ENCODE data around the gene MICAL3. TPM values are rescaled to one million over a fixed set of nuclear protein-coding genes. Genes with fewer than 3 reads are reported as not detected.

MICAL3 gene
- total RNA-seq, 4 donors from 2014 or later: 45.2 to 56.3 (median 46.3) TPM

DNA sequence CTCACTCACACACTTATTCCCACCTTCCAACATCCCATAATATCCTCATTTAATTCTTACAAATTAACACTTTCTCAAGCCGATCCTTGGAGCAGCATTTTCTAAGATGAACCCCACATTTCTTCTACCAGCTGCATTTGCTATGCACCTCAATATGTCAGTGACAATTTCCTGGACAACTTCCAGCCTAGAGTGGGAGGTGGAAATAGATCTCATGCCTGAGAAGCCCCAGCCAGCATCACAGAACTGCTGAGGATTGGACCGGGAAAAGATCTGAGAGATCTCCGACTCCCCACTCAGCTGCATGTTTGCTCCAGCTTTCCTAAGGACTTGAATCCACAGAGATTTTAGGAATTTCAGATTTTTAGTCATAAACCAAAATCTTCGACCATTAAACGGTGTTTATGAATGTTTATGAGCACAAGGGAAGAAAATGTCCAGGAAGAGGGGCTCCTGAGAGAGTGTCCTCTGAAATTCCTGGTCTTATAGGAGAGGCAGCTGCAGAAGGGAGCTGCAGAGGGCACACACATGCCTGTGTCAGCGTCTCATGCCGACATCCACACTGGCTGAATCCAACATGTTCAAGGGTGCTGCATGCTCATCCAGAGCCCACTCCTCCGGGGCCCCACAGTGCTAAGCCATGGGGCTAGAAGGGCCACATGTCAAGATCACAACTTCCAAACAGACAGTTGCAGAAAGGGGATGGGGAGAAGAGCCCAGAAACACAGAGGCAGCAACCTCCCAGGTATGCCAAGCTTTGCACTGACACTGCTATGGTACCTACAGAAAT lies 68.6 kb downstream of the MICAL3 start:
- no peak overlapping the region for H3K4me3 ChIP-seq
- H3K36me3 ChIP-seq: no peaks in the 10 kb centered on the region
- 44 to 59% methylated on average over 8 of the region's 8 CpGs for WGBS, 2 donors
- DNase-seq (ENCODE audit: low spot score in 2 of 2): no peak
- peak overlapping the region in 2 of 4 donors; percentile 15 to 41 for H3K27ac ChIP-seq
- H3K9me3 ChIP-seq: no peaks in the 10 kb centered on the region
- TF ChIP-seq POLR2A (IDR thresholded peaks at IDR 0.05): no peak
- no peak for TF ChIP-seq EP300 (IDR thresholded peaks at IDR 0.05)
- TF ChIP-seq, protein P1, sequence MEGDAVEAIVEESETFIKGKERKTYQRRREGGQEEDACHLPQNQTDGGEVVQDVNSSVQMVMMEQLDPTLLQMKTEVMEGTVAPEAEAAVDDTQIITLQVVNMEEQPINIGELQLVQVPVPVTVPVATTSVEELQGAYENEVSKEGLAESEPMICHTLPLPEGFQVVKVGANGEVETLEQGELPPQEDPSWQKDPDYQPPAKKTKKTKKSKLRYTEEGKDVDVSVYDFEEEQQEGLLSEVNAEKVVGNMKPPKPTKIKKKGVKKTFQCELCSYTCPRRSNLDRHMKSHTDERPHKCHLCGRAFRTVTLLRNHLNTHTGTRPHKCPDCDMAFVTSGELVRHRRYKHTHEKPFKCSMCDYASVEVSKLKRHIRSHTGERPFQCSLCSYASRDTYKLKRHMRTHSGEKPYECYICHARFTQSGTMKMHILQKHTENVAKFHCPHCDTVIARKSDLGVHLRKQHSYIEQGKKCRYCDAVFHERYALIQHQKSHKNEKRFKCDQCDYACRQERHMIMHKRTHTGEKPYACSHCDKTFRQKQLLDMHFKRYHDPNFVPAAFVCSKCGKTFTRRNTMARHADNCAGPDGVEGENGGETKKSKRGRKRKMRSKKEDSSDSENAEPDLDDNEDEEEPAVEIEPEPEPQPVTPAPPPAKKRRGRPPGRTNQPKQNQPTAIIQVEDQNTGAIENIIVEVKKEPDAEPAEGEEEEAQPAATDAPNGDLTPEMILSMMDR (IDR thresholded peaks at IDR 0.05): no peak
- H3K27me3 ChIP-seq: no peaks in the 10 kb centered on the region
- peaks cover 0 to 39% (median 7%) of the 10 kb centered on the region in 4 donors for H3K4me1 ChIP-seq

GRCh38 chr22:17954860-17955587 lies 69.3 kb downstream of the MICAL3 start:
- DNase-seq (ENCODE audit: low spot score in 2 of 2): no peak
- no peak overlapping the region for H3K4me3 ChIP-seq
- H3K36me3 ChIP-seq: no peaks in the 10 kb centered on the region
- TF ChIP-seq POLR2A (IDR thresholded peaks at IDR 0.05): no peak
- TF ChIP-seq, protein P1 (IDR thresholded peaks at IDR 0.05): no peak
- no peaks in the 10 kb centered on the region for H3K27me3 ChIP-seq
- WGBS, 2 donors: 78 to 86% methylated on average over 8 of the region's 8 CpGs
- no peaks in the 10 kb centered on the region for H3K9me3 ChIP-seq
- H3K4me1 ChIP-seq: peaks cover 0 to 39% (median 9%) of the 10 kb centered on the region in 4 donors
- H3K27ac ChIP-seq: peak overlapping the region in 2 of 4 donors; percentile 4 to 41

DNA sequence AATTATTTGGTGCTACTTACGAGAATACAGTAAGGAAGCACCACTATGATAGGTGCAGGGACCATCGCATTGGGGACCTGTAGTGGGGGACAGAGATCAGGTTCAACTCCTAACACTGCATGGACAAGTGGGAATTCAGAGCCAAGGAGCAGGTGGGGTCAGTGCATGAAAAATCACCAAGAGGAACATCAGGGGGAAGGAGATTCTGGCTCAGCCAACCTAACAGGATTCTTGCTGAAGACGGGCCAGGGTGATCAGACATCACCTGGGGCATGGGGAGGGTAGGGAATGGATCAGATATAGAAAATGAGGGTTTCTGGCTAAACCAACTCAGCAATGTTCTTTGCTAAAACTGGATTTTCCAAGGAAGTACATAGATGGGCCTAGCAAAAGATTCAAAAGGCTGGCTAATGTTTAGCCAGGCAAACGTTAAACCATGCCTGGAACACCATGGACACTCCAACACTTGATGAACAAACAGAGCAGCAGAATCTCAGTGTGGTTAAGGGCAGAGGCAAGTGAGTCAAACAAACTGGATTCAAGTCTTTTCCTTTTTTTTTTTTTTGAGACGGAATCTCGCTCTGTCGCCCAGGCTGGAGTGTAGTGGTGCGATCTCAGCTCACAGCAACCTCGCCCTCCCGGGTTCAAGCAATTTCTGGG lies 70.0 kb downstream of the MICAL3 start:
- Histone ChIP-seq H3K27ac (no peak overlapping the region), H3K9me3 (no peaks in the 10 kb centered on the region), H3K4me3 (no peak overlapping the region), H3K36me3 (no peaks in the 10 kb centered on the region), H3K4me1 (peaks cover 0 to 39% (median 9%) of the 10 kb centered on the region in 4 donors), H3K27me3 (no peaks in the 10 kb centered on the region)
- no peak for TF ChIP-seq POLR2A (IDR thresholded peaks at IDR 0.05)
- 90% methylated on average over 10 of the region's 10 CpGs for WGBS, 2 donors
- no peak for DNase-seq (ENCODE audit: low spot score in 2 of 2)

- no peak for TF ChIP-seq POLR2A (IDR thresholded peaks at IDR 0.05)
- TF ChIP-seq, protein P1 (IDR thresholded peaks at IDR 0.05): no peak
- TF ChIP-seq EP300 (IDR thresholded peaks at IDR 0.05): no peak
- no peak overlapping the region for H3K4me3 ChIP-seq
- no peaks in the 10 kb centered on the region for H3K9me3 ChIP-seq
- WGBS, 2 donors: 85 to 88% methylated on average over 4 of the region's 4 CpGs
- no peak for DNase-seq (ENCODE audit: low spot score in 2 of 2)
- no peaks in the 10 kb centered on the region for H3K36me3 ChIP-seq
- H3K27ac ChIP-seq: no peak overlapping the region
- peaks cover 0 to 39% (median 9%) of the 10 kb centered on the region in 4 donors for H3K4me1 ChIP-seq
- no peaks in the 10 kb centered on the region for H3K27me3 ChIP-seq
These were observed 71.2 kb downstream of the MICAL3 start for GRCh38 chr22:17953147-17953546.

GRCh38 chr22:17952273-17952801 lies 72.0 kb downstream of the MICAL3 start:
- no peak for TF ChIP-seq EP300 (IDR thresholded peaks at IDR 0.05)
- TF ChIP-seq, protein P1 (IDR thresholded peaks at IDR 0.05): no peak
- no peak for TF ChIP-seq POLR2A (IDR thresholded peaks at IDR 0.05)
- WGBS, 2 donors: 68 to 73% methylated on average over 9 of the region's 9 CpGs
- no peaks in the 10 kb centered on the region for H3K36me3 ChIP-seq
- no peak for DNase-seq (ENCODE audit: low spot score in 2 of 2)
- no peak overlapping the region for H3K4me3 ChIP-seq
- H3K4me1 ChIP-seq: peaks cover 0 to 45% (median 9%) of the 10 kb centered on the region in 4 donors
- H3K9me3 ChIP-seq: no peaks in the 10 kb centered on the region
- no peaks in the 10 kb centered on the region for H3K27me3 ChIP-seq
- H3K27ac ChIP-seq: peak overlapping the region in 2 of 4 donors; percentile 69 to 79

Measured in tibial nerve (tissue), 4 donors.